CD4-positive, alpha-beta T cell treated with Interferon alpha-2 for 1 hour (primary cell): Measurements from ENCODE around the gene DEK.

Source experiments
- DNase-seq, 2 donors: peaks; one replicate each; pipeline ENCODE4 v3.0.0-alpha.2; 2020 to 2022

DEK gene

GRCh38 chr6:18265787-18266522, 1.6 kb upstream of the DEK start:
- no peak for DNase-seq

- DNase-seq, result no peak
Measured at GRCh38 chr6:18264923-18265377, 620 bp upstream of the DEK start.

GRCh38 chr6:18263418-18264218, 712 bp downstream of the DEK start:
- peak; percentile 13 to 39 for DNase-seq

- DNase-seq, result peak; percentile 31 to 58
Measured at GRCh38 chr6:18262702-18263417, 1.5 kb downstream of the DEK start.

GRCh38 chr6:18261877-18262276, 2.5 kb downstream of the DEK start:
- DNase-seq, result no peak

GRCh38 chr6:18260448-18261106, 3.8 kb downstream of the DEK start:
- peak; percentile 34 to 65 for DNase-seq

GRCh38 chr6:18259675-18260447, 4.5 kb downstream of the DEK start:
- DNase-seq, result no peak

GRCh38 chr6:18254793-18255192, 9.5 kb downstream of the DEK start:
- DNase-seq, result no peak

- no peak for DNase-seq
Measured at GRCh38 chr6:18253635-18254034, 10.7 kb downstream of the DEK start.

- no peak for DNase-seq
Measured at GRCh38 chr6:18249271-18249670, 15.1 kb downstream of the DEK start.

- no peak for DNase-seq
Measured at GRCh38 chr6:18248698-18249097, 15.6 kb downstream of the DEK start.

GRCh38 chr6:18247002-18247401, 17.3 kb downstream of the DEK start:
- DNase-seq, result no peak

- no peak for DNase-seq
Measured at GRCh38 chr6:18246205-18246604, 18.1 kb downstream of the DEK start.

GRCh38 chr6:18245642-18246041, 18.7 kb downstream of the DEK start:
- peak in 1 of 2 donors; percentile 33 for DNase-seq

GRCh38 chr6:18245079-18245478, 19.3 kb downstream of the DEK start:
- DNase-seq, result no peak

GRCh38 chr6:18244251-18244650, 20.1 kb downstream of the DEK start:
- DNase-seq, result no peak

- no peak for DNase-seq
Measured at GRCh38 chr6:18243302-18243893, 20.9 kb downstream of the DEK start.

GRCh38 chr6:18242062-18242851, 22.1 kb downstream of the DEK start:
- DNase-seq, result no peak

GRCh38 chr6:18241208-18242038, 22.9 kb downstream of the DEK start:
- no peak for DNase-seq

- DNase-seq, result no peak
Measured at GRCh38 chr6:18240230-18240629, 24.1 kb downstream of the DEK start.
